K562 (cell line): Measurements from ENCODE around the gene LIX1L. TPM values are rescaled to one million over a fixed set of nuclear protein-coding genes. Genes with fewer than 3 reads are reported as not detected.

ENCODE experiments used
- ADNP ChIP-seq: fragments of 200-800 bp; sonication (Bioruptor generic); IDR thresholded peaks from 2 replicates; pipeline ENCODE4 v1.6.1; 2016; ENCODE audit warnings: missing genetic modification characterization, missing compliant biosample characterization
- BCOR ChIP-seq: fragments of 450-650 bp; IDR thresholded peaks from 2 replicates; pipeline ENCODE4 v1.6.1; 2016
- CBFA2T3 ChIP-seq: fragments of 450-650 bp; IDR thresholded peaks from 2 replicates; pipeline ENCODE4 v1.6.1; 2017
- CHD2 ChIP-seq: IDR thresholded peaks from 2 replicates; pipeline ENCODE4 v1.6.1; 2011; ENCODE audit warnings: low read depth, low read length
- IRF2 ChIP-seq: sonication (generic); formaldehyde crosslinking; IDR thresholded peaks from 2 replicates; pipeline ENCODE4 v1.8.1; 2022; ENCODE audit warnings: mild to moderate bottlenecking, missing genetic modification reagents
- LCOR ChIP-seq: sonication (generic); formaldehyde crosslinking; IDR thresholded peaks from 2 replicates; pipeline ENCODE4 v1.8.0; 2022; ENCODE audit warnings: mild to moderate bottlenecking, missing genetic modification reagents
- MYC ChIP-seq, 2 experiments: fragments of 250-450 bp in 1 of 2; sonication (Bioruptor Pico) in 1 of 2; IDR thresholded peaks; 2 replicates each; pipeline versions ENCODE4 v1.5.1 to v1.6.1; 2012 to 2021; ENCODE audit warnings: low read depth in 2 of 2, borderline replicate concordance in 1 of 2, improper control_type of control experiment in 1 of 2, low read length in 1 of 2, mild to moderate bottlenecking in 1 of 2, moderate library complexity in 1 of 2
- NR1H2 ChIP-seq: sonication (generic); formaldehyde crosslinking; IDR thresholded peaks from 2 replicates; pipeline ENCODE4 v1.4.0; 2020; ENCODE audit warnings: mild to moderate bottlenecking, missing genetic modification reagents
- RFX1 ChIP-seq: fragments of 450-650 bp; IDR thresholded peaks from 2 replicates; pipeline ENCODE4 v1.6.1; 2016; ENCODE audit warnings: mild to moderate bottlenecking, moderate library complexity
- RUNX1 ChIP-seq: sonication (generic); IDR thresholded peaks from 2 replicates; pipeline ENCODE4 v1.6.1; 2016; ENCODE audit warnings: antibody characterized with exemption, low read depth
- TARDBP ChIP-seq: fragments of 450-650 bp; IDR thresholded peaks from 2 replicates; pipeline ENCODE4 v1.6.1; 2016
- ZNF134 ChIP-seq: fragments of 250-450 bp; sonication (Bioruptor Pico); conservative IDR thresholded peaks from 2 replicates; pipeline ENCODE4 v1.4.0; 2020
- ZNF282 ChIP-seq: sonication (generic); formaldehyde crosslinking; IDR thresholded peaks from 2 replicates; pipeline ENCODE4 v1.8.1; 2023; ENCODE audit warnings: missing genetic modification reagents
- ZNF41 ChIP-seq: fragments of 250-450 bp; sonication (Bioruptor Pico); conservative IDR thresholded peaks from 2 replicates; pipeline ENCODE4 v1.4.0; 2020; ENCODE audit warnings: mild to moderate bottlenecking
- ZNF766 ChIP-seq: fragments of 200-800 bp; sonication (Bioruptor generic); conservative IDR thresholded peaks from 2 replicates; pipeline ENCODE4 v1.6.1; 2016; ENCODE audit warnings: missing genetic modification characterization, missing compliant biosample characterization
- ZNF785 ChIP-seq: fragments of 250-450 bp; sonication (Bioruptor Pico); IDR thresholded peaks from 2 replicates; pipeline ENCODE4 v1.4.0; 2020; ENCODE audit warnings: mild to moderate bottlenecking
- polyA plus RNA-seq, 8 experiments: library from polyadenylated mRNA; depleted of rRNA in 4 of 8; stranded (reverse) in 5 of 8; unstranded in 3 of 8; fragments of >200 nt; fragmentation: Nextera tagmentation in 2 of 8; fragmentation: Illumina TruSeq in 1 of 8; extraction: Ambion mirVana in 2 of 8; extraction: Trizol in 1 of 8; gene quantifications; 2 replicates each; pipeline versions ENCODE4 v1.2.1 to v1.2.3, GENCODE V29; 2011 to 2014; ENCODE audit warnings: inconsistent platforms in 1 of 8, missing spikeins in 1 of 8
- total RNA-seq, 7 experiments: library from RNA; depleted of rRNA in 6 of 7; stranded (reverse); fragments of >200 nt in 6 of 7; fragmentation: Illumina TruSeq in 2 of 7; extraction: Trizol in 2 of 7; gene quantifications; 2 replicates each; pipeline versions ENCODE4 v1.2.1 to v1.2.3, GENCODE V29; 2011 to 2021; ENCODE audit warnings: low replicate concordance in 1 of 7
- TF ChIP-seq, protein P1 (sequence below): fragments of 450-650 bp; IDR thresholded peaks from 2 replicates; pipeline ENCODE4 v1.6.1; 2018; ENCODE audit warnings: mild to moderate bottlenecking, low read depth; ENCODE audit not compliant: partially characterized antibody
- TF ChIP-seq, protein P2 (sequence below): sonication (generic); formaldehyde crosslinking; IDR thresholded peaks from 2 replicates; pipeline ENCODE4 v1.8.0; 2023; ENCODE audit warnings: missing genetic modification reagents, mild to moderate bottlenecking, borderline replicate concordance
- TF ChIP-seq, protein P3 (sequence below): fragments of 250-450 bp; sonication (Bioruptor Pico); IDR thresholded peaks from 2 replicates; pipeline ENCODE4 v1.6.1; 2021; ENCODE audit warnings: mild to moderate bottlenecking
- TF ChIP-seq, protein P4 (sequence below): sonication (generic); formaldehyde crosslinking; IDR thresholded peaks from 2 replicates; pipeline ENCODE4 v1.8.0; 2022; ENCODE audit warnings: mild to moderate bottlenecking, missing genetic modification reagents

Gene LIX1L
- total and polyA plus RNA-seq, 9 of the 15 experiments (the other 6 are each of a cell fraction or from before 2014, with no cell fraction given): 4.6 to 26.5 (median 12.5) TPM

DNA sequence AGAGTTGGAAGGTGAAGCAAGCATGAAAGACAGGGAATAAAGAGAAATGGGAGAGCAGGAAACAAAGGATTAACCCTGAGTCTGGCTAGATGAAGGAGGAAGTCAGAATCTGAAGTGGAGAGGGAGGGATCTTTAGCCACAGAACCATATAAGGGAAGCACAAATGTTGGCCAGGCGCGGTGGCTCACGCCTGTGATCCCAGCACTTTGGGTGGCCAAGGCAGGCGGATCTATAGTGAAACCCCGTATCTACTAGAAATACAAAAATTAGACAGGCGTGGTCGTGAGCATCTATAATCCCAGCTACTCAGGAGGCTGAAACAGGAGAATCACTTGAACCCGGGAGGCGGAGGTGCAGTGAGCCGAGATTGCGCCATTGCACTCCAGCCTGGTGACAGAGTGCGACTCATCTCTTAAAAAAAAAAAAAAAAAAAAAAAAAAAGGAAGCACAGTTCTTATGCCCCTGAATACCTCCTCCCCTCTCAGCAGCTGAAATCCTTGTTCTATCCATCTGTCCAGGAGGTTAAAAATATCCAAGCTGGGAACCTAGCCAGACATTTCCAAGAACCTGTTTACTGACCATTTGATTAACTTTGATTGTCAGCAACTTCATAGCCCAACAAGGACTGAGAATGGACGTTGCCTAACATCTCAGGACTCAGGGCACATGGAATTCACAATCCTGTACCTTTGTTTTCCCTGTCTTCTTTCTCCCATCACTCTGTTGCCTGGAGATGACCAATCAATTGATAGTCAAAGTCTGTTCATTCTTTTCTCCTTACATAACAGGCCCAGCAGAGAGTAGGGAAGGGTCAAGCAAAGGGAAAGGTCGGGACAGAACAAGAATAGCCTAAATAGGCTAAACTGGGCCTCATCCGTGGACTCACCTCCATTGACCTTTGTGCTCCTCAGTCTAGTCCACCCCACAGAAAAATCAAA lies 28.0 kb upstream of the LIX1L start (continued):
- no peak for TF ChIP-seq IRF2 (CRISPR knock-in tag)
- no peak for TF ChIP-seq NR1H2
- no peak for TF ChIP-seq ZNF41
- 0 out of 2 replicates have a peak, but pooled peaks have one; percentile 4 for TF ChIP-seq BCOR
- TF ChIP-seq ZNF785 (CRISPR knock-in tag): no peak
- TF ChIP-seq, protein P1, sequence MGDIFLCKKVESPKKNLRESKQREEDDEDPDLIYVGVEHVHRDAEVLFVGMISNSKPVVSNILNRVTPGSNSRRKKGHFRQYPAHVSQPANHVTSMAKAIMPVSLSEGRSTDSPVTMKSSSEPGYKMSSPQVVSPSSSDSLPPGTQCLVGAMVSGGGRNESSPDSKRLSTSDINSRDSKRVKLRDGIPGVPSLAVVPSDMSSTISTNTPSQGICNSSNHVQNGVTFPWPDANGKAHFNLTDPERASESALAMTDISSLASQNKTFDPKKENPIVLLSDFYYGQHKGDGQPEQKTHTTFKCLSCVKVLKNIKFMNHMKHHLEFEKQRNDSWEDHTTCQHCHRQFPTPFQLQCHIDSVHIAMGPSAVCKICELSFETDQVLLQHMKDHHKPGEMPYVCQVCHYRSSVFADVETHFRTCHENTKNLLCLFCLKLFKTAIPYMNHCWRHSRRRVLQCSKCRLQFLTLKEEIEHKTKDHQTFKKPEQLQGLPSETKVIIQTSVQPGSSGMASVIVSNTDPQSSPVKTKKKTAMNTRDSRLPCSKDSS: no peak
- TF ChIP-seq RUNX1: no peak
- TF ChIP-seq, protein P2, sequence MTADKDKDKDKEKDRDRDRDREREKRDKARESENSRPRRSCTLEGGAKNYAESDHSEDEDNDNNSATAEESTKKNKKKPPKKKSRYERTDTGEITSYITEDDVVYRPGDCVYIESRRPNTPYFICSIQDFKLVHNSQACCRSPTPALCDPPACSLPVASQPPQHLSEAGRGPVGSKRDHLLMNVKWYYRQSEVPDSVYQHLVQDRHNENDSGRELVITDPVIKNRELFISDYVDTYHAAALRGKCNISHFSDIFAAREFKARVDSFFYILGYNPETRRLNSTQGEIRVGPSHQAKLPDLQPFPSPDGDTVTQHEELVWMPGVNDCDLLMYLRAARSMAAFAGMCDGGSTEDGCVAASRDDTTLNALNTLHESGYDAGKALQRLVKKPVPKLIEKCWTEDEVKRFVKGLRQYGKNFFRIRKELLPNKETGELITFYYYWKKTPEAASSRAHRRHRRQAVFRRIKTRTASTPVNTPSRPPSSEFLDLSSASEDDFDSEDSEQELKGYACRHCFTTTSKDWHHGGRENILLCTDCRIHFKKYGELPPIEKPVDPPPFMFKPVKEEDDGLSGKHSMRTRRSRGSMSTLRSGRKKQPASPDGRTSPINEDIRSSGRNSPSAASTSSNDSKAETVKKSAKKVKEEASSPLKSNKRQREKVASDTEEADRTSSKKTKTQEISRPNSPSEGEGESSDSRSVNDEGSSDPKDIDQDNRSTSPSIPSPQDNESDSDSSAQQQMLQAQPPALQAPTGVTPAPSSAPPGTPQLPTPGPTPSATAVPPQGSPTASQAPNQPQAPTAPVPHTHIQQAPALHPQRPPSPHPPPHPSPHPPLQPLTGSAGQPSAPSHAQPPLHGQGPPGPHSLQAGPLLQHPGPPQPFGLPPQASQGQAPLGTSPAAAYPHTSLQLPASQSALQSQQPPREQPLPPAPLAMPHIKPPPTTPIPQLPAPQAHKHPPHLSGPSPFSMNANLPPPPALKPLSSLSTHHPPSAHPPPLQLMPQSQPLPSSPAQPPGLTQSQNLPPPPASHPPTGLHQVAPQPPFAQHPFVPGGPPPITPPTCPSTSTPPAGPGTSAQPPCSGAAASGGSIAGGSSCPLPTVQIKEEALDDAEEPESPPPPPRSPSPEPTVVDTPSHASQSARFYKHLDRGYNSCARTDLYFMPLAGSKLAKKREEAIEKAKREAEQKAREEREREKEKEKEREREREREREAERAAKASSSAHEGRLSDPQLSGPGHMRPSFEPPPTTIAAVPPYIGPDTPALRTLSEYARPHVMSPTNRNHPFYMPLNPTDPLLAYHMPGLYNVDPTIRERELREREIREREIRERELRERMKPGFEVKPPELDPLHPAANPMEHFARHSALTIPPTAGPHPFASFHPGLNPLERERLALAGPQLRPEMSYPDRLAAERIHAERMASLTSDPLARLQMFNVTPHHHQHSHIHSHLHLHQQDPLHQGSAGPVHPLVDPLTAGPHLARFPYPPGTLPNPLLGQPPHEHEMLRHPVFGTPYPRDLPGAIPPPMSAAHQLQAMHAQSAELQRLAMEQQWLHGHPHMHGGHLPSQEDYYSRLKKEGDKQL (CRISPR knock-in tag): no peak
- TF ChIP-seq ZNF282 (CRISPR knock-in tag): no peak
- no peak for TF ChIP-seq ADNP (tag)
- 0 out of 2 replicates have a peak, but pooled peaks have one; percentile 30 for TF ChIP-seq ZNF766
- TF ChIP-seq CHD2: no peak
- TF ChIP-seq CBFA2T3: peak; percentile 26; the same call in 1 of the 2 replicates
- TF ChIP-seq MYC (IDR thresholded peaks at IDR 0.05; ENCODE audit: low read depth, low read length): peak; percentile 18; the same call in 1 of the 2 replicates
- TF ChIP-seq MYC (CRISPR knock-in tag; IDR thresholded peaks at IDR 0.05; ENCODE audit: borderline replicate concordance, low read depth): no peak
- TF ChIP-seq TARDBP: no peak
- peak; percentile 54 for TF ChIP-seq LCOR (CRISPR knock-in tag)
- TF ChIP-seq, protein P3, sequence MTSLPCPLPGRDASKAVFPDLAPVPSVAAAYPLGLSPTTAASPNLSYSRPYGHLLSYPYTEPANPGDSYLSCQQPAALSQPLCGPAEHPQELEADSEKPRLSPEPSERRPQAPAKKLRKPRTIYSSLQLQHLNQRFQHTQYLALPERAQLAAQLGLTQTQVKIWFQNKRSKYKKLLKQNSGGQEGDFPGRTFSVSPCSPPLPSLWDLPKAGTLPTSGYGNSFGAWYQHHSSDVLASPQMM: no peak
- peak; percentile 57 for TF ChIP-seq RFX1
- TF ChIP-seq ZNF134: no peak
- TF ChIP-seq, protein P4, sequence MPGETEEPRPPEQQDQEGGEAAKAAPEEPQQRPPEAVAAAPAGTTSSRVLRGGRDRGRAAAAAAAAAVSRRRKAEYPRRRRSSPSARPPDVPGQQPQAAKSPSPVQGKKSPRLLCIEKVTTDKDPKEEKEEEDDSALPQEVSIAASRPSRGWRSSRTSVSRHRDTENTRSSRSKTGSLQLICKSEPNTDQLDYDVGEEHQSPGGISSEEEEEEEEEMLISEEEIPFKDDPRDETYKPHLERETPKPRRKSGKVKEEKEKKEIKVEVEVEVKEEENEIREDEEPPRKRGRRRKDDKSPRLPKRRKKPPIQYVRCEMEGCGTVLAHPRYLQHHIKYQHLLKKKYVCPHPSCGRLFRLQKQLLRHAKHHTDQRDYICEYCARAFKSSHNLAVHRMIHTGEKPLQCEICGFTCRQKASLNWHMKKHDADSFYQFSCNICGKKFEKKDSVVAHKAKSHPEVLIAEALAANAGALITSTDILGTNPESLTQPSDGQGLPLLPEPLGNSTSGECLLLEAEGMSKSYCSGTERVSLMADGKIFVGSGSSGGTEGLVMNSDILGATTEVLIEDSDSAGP (CRISPR knock-in tag): no peak
